Endothelial cell of umbilical vein (primary cell): ENCODE data around the gene TPM1. TPM values are rescaled to one million over a fixed set of nuclear protein-coding genes. Genes with fewer than 3 reads are reported as not detected.

Experiments used
- BruUV-seq: library from RNA; stranded (reverse); fragments of 400-500 nt; replicated peaks from 2 replicates; lab custom pipeline; 2021; lab: Mats Ljungman, UMichigan
- CTCF ChIA-PET: fragments of 300-600, 350-600 bp; sonication (Branson Sonifier 250); formaldehyde crosslinking; loops from one replicate; lab custom pipeline; 2021; ENCODE audit warnings: antibody characterized with exemption, inconsistent platforms; lab: Charles Lee
- POLR2A ChIA-PET: fragments of 300-600, 350-600 bp; sonication (Branson Sonifier 250); formaldehyde crosslinking; loops from one replicate; lab custom pipeline; 2021; ENCODE audit warnings: antibody characterized with exemption, inconsistent platforms; lab: Charles Lee
- DNase-seq: peaks from one replicate; pipeline ENCODE4 v3.0.0-alpha.2; 2011; ENCODE audit warnings: low read depth, low spot score
- FAIRE-seq: peaks from 2 replicates; lab custom pipeline; 2011; peaks lifted over from hg19 to GRCh38; lab: Jason Lieb, UNC
- H2AFZ ChIP-seq: 2 replicates; pipeline ENCODE4 v1.6.0; 2012; ENCODE audit warnings: low read depth, low read length, control low read depth, inconsistent platforms
- H3K27ac ChIP-seq: 2 replicates; pipeline ENCODE4 v1.5.1; 2011; ENCODE audit warnings: low read depth, mild to moderate bottlenecking, control low read depth, low read length, moderate library complexity; ENCODE audit not compliant: insufficient read depth
- H3K27me3 ChIP-seq, 2 experiments: 2 replicates each; pipeline versions ENCODE4 v1.6.0 to v1.6.1; 2011; ENCODE audit warnings: low read length in 2 of 2, mixed read lengths in 1 of 2; ENCODE audit not compliant: control insufficient read depth in 2 of 2, insufficient read depth in 2 of 2
- H3K36me3 ChIP-seq, 2 experiments: 2 replicates in 1 of 2; 3 replicates in 1 of 2; pipeline ENCODE4 v1.5.1; 2011; ENCODE audit warnings: low read length in 2 of 2, mild to moderate bottlenecking in 1 of 2, moderate library complexity in 1 of 2; ENCODE audit not compliant: control insufficient read depth in 2 of 2, insufficient read depth in 2 of 2; ENCODE audit errors: extremely low read depth in 1 of 2
- H3K4me1 ChIP-seq: 3 replicates; pipeline ENCODE4 v1.5.1; 2011; ENCODE audit warnings: mild to moderate bottlenecking, low read length; ENCODE audit not compliant: control insufficient read depth, insufficient read depth; ENCODE audit errors: extremely low read depth
- H3K4me2 ChIP-seq: 2 replicates; pipeline ENCODE4 v1.6.1; 2011; ENCODE audit warnings: low read length, control low read depth, mixed read lengths; ENCODE audit not compliant: insufficient read depth
- H3K4me3 ChIP-seq, 3 experiments: fragments of 200-600 bp in 1 of 3; sonication (generic), shearing (Covaris generic) in 1 of 3; replicated peaks in 1 of 3; 2 replicates each; pipeline ENCODE4 v1.5.1; 2011 to 2016; ENCODE audit warnings: control low read depth in 3 of 3, low read length in 3 of 3, mild to moderate bottlenecking in 2 of 3, inconsistent platforms in 1 of 3, low read depth in 1 of 3, moderate library complexity in 1 of 3; ENCODE audit not compliant: insufficient read depth in 1 of 3
- H3K79me2 ChIP-seq: 2 replicates; pipeline ENCODE4 v1.6.0; 2012; ENCODE audit warnings: low read length, inconsistent platforms; ENCODE audit not compliant: control insufficient read depth, insufficient read depth
- H3K9ac ChIP-seq: replicated peaks from 2 replicates; pipeline ENCODE3; 2011; ENCODE audit warnings: low read length, control low read depth; ENCODE audit not compliant: insufficient read depth; ENCODE audit errors: extremely low read depth
- H3K9me1 ChIP-seq: replicated peaks from 3 replicates; pipeline ENCODE4 v1.6.0; 2011; ENCODE audit warnings: mild to moderate bottlenecking, low read length; ENCODE audit not compliant: control insufficient read depth, insufficient read depth; ENCODE audit errors: extremely low read depth
- H3K9me3 ChIP-seq: replicated peaks from 2 replicates; pipeline ENCODE4 v1.5.1; 2012; ENCODE audit warnings: low read length, inconsistent platforms; ENCODE audit not compliant: control insufficient read depth, insufficient read depth
- H4K20me1 ChIP-seq: replicated peaks from 2 replicates; pipeline ENCODE3; 2011; ENCODE audit warnings: mild to moderate bottlenecking, low read length; ENCODE audit not compliant: control insufficient read depth, insufficient read depth; ENCODE audit errors: extremely low read depth
- EZH2 ChIP-seq: IDR thresholded peaks from 2 replicates; pipeline ENCODE4 v1.6.1; 2012; ENCODE audit warnings: borderline replicate concordance, low read depth, mild to moderate bottlenecking, moderate library complexity, low read length, inconsistent platforms; ENCODE audit not compliant: severe bottlenecking
- FOS ChIP-seq: IDR thresholded peaks from 2 replicates; pipeline ENCODE4 v1.6.1; 2011; ENCODE audit warnings: mild to moderate bottlenecking, low read length, moderate library complexity, borderline replicate concordance; ENCODE audit not compliant: insufficient read depth
- GATA2 ChIP-seq: IDR thresholded peaks from 2 replicates; pipeline ENCODE4 v1.7.0; 2011; ENCODE audit warnings: low read depth, mild to moderate bottlenecking, moderate library complexity, mixed read lengths, low read length; ENCODE audit not compliant: insufficient read length, insufficient read depth
- JUN ChIP-seq: IDR thresholded peaks from 2 replicates; pipeline ENCODE4 v1.6.1; 2011; ENCODE audit warnings: borderline replicate concordance, low read depth; ENCODE audit not compliant: insufficient read length, insufficient read depth
- MYC ChIP-seq: IDR thresholded peaks from one replicate; pipeline ENCODE4 v1.6.1; 2011; ENCODE audit warnings: mild to moderate bottlenecking, low read depth, low read length
- POLR2A ChIP-seq: IDR thresholded peaks from 2 replicates; pipeline ENCODE4 v1.6.1; 2012; ENCODE audit warnings: low read depth, mild to moderate bottlenecking, control low read depth, low read length
- POLR2AphosphoS5 ChIP-seq: IDR thresholded peaks from 2 replicates; pipeline ENCODE4 v1.6.1; 2012; ENCODE audit warnings: low read depth, mild to moderate bottlenecking, control low read depth, low read length, moderate library complexity; ENCODE audit not compliant: insufficient read depth
- dilution Hi-C: fragments of 300-500 bp; cut with MboI; formaldehyde crosslinking; loops from one replicate; pipeline ENCODE4 v1.15.0; 2019; ENCODE audit warnings: low sequenced_read_pairs; ENCODE audit not compliant: extremely low pct_ligation_motif_present
- intact Hi-C: fragments of 100-400 bp; cut with micrococcal nuclease; formaldehyde crosslinking; loops from one replicate; pipeline ENCODE4 v1.10.0; 2022
- polyA plus RNA-seq, 4 experiments: library from polyadenylated mRNA; depleted of rRNA in 3 of 4; stranded (reverse) in 3 of 4; unstranded in 1 of 4; fragments of >200 nt; gene quantifications; 2 replicates each; pipeline versions ENCODE4 v1.2.1 to v1.2.3, GENCODE V29; 2011 to 2012; ENCODE audit warnings: missing spikeins in 1 of 4
- total RNA-seq: library from RNA; stranded (reverse); gene quantifications from 2 replicates; pipeline ENCODE4 v1.2.3, GENCODE V29; 2021
- TF ChIP-seq, protein P1 (sequence below), 2 donors: IDR thresholded peaks; 1 replicate in 1 of 2; 2 replicates in 1 of 2; pipeline ENCODE4 v1.5.1; 2011; ENCODE audit warnings: low read length in 2 of 2, mild to moderate bottlenecking in 2 of 2, moderate library complexity in 2 of 2, control low read depth in 1 of 2, inconsistent platforms in 1 of 2, low read depth in 1 of 2; ENCODE audit not compliant: insufficient read depth in 1 of 2; ENCODE audit errors: extremely low read depth in 1 of 2
- TF ChIP-seq, protein P2 (sequence below): IDR thresholded peaks from 2 replicates; pipeline ENCODE4 v1.6.1; 2011; ENCODE audit not compliant: insufficient read depth, insufficient read length

TPM1 gene
- total and polyA plus RNA-seq, 2 donors (not counting 3 experiments of a cell fraction or from before 2014, with no cell fraction given): 518 to 558 TPM

DNA sequence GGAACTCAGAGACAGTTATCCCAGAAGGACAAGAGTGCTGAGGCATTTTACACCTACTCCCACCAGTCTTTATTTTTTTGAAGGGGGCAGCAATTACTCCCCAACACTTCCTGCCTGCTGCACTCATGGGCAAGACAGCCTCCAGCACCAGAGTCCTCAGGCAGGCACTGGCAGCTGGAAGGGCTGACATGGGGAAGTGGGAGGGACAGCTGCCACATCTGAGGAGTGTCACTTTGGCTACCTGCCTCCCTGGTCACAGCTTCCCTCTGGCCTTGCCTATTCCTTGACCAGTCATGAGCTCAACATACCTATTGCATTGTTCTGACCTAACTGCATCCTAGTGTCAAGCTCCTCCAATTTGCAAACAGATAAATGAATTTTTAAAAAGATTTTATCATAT lies 68.9 kb downstream of the TPM1 start:
- no peak for FAIRE-seq
- intact Hi-C loops: no loop called here
- H3K4me2 ChIP-seq: no peak overlapping the region
- TF ChIP-seq GATA2 (no peak), POLR2A (no peak), EZH2 (no peak), FOS (no peak), MYC (no peak), JUN (no peak), POLR2AphosphoS5 (no peak)
- TF ChIP-seq, protein P1, sequence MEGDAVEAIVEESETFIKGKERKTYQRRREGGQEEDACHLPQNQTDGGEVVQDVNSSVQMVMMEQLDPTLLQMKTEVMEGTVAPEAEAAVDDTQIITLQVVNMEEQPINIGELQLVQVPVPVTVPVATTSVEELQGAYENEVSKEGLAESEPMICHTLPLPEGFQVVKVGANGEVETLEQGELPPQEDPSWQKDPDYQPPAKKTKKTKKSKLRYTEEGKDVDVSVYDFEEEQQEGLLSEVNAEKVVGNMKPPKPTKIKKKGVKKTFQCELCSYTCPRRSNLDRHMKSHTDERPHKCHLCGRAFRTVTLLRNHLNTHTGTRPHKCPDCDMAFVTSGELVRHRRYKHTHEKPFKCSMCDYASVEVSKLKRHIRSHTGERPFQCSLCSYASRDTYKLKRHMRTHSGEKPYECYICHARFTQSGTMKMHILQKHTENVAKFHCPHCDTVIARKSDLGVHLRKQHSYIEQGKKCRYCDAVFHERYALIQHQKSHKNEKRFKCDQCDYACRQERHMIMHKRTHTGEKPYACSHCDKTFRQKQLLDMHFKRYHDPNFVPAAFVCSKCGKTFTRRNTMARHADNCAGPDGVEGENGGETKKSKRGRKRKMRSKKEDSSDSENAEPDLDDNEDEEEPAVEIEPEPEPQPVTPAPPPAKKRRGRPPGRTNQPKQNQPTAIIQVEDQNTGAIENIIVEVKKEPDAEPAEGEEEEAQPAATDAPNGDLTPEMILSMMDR (IDR thresholded peaks at IDR 0.05; ENCODE audit: extremely low read depth in 1 of 2, insufficient read depth in 1 of 2, low read depth in 1 of 2, low read length in 2 of 2): no peak
- TF ChIP-seq, protein P2, sequence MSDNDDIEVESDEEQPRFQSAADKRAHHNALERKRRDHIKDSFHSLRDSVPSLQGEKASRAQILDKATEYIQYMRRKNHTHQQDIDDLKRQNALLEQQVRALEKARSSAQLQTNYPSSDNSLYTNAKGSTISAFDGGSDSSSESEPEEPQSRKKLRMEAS: no peak
- DNase-seq: no peak
- no peak overlapping the region for H2AFZ ChIP-seq
- dilution Hi-C loops: no loop called here
- no peak overlapping the region for H3K9ac ChIP-seq
- H3K36me3 ChIP-seq: no peaks in the 10 kb centered on the region
- H3K9me3 ChIP-seq: no peaks in the 10 kb centered on the region
- no peaks in the 10 kb centered on the region for H3K27me3 ChIP-seq
- no peaks in the 10 kb centered on the region for H3K9me1 ChIP-seq
- H3K27ac ChIP-seq: no peak overlapping the region
- no peaks in the 10 kb centered on the region for H3K79me2 ChIP-seq
- BruUV-seq: no TSS peak
- CTCF ChIA-PET: no interaction called here
- H3K4me3 ChIP-seq: no peak overlapping the region
- no peaks in the 10 kb centered on the region for H4K20me1 ChIP-seq
- peaks cover 5% of the 10 kb centered on the region for H3K4me1 ChIP-seq
- POLR2A ChIA-PET: interaction anchor here (0.6 kb wide), 1 partner anchor 165 kb away, joined by 4 read pairs; no protein-coding TSS in a partner anchor
